Prostate gland (tissue), 2 donors: ENCODE data around the gene EP400.

Experiments
- POLR2AphosphoS5 ChIP-seq: sonication (generic); formaldehyde crosslinking; IDR thresholded peaks from one replicate; pipeline ENCODE4 v1.6.1; 2017; ENCODE audit warnings: antibody characterized with exemption
- TF ChIP-seq, protein P1 (sequence below), 4 experiments: fragments of 200-600 bp in 2 of 4; fragments of 450-650 bp in 2 of 4; sonication (generic) in 2 of 4; IDR thresholded peaks; 1 replicate in 3 of 4; 2 replicates in 1 of 4; pipeline ENCODE4 v1.5.1; 2016 to 2019; ENCODE audit warnings: antibody characterized with exemption in 4 of 4, mild to moderate bottlenecking in 2 of 4, moderate library complexity in 2 of 4

DNA sequence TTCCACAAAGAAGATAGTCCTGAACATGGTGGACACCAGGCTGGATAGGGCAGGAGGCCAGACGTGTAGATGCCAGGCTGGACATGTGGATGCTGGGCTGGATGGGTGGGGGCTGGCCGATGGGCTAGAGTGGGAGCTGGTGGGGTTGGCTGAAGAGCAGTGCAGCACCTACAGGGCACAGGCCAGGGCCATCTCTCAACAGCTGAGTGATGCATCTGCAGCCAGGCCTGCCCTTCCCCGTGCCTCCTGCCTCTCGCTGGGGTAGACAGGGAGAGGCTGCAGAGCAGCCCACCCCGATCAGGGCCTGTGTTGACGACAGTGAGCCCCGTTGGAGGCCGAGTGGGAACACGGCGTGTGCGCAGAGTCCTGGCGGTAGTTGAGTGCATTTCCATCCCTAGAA is 39.3 kb downstream of the EP400 start:
- TF ChIP-seq, protein P1, sequence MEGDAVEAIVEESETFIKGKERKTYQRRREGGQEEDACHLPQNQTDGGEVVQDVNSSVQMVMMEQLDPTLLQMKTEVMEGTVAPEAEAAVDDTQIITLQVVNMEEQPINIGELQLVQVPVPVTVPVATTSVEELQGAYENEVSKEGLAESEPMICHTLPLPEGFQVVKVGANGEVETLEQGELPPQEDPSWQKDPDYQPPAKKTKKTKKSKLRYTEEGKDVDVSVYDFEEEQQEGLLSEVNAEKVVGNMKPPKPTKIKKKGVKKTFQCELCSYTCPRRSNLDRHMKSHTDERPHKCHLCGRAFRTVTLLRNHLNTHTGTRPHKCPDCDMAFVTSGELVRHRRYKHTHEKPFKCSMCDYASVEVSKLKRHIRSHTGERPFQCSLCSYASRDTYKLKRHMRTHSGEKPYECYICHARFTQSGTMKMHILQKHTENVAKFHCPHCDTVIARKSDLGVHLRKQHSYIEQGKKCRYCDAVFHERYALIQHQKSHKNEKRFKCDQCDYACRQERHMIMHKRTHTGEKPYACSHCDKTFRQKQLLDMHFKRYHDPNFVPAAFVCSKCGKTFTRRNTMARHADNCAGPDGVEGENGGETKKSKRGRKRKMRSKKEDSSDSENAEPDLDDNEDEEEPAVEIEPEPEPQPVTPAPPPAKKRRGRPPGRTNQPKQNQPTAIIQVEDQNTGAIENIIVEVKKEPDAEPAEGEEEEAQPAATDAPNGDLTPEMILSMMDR (IDR thresholded peaks at IDR 0.05), result no peak
- no peak for TF ChIP-seq POLR2AphosphoS5
